ENCODE results near the gene RERE. TPM values are rescaled to one million over a fixed set of nuclear protein-coding genes. Genes with fewer than 3 reads are reported as not detected.

The RERE gene
- total and polyA plus RNA-seq, 2 donors (not counting 3 experiments of a cell fraction or from before 2014, with no cell fraction given) = 14.1 to 113 TPM

- no peak overlapping the region for H3K9ac ChIP-seq (replicated peaks; ENCODE audit: extremely low read depth, insufficient read depth, low read length)
- no peak for FAIRE-seq
These were observed 397.6 kb downstream of the RERE start for GRCh38 chr1:8419861-8420260.

GRCh38 chr1:8419172-8419571 is 398.3 kb downstream of the RERE start:
- no peak for TF ChIP-seq POLR2AphosphoS5 (IDR thresholded peaks at IDR 0.05; ENCODE audit: insufficient read depth, low read depth, low read length)
- Histone ChIP-seq H4K20me1 (replicated peaks; ENCODE audit: control insufficient read depth, extremely low read depth, insufficient read depth, low read length) (no peaks in the 10 kb centered on the region), H3K9me1 (replicated peaks; ENCODE audit: control insufficient read depth, extremely low read depth, insufficient read depth, low read length) (no peaks in the 10 kb centered on the region), H3K4me2 (ENCODE audit: insufficient read depth, low read length) (no peak overlapping the region), H3K79me2 (ENCODE audit: control insufficient read depth, insufficient read depth, low read length) (peaks cover 71% of the 10 kb centered on the region), H3K27ac (ENCODE audit: insufficient read depth, low read depth, low read length) (no peak overlapping the region), H3K27me3 (ENCODE audit: control insufficient read depth in 2 of 2, insufficient read depth in 2 of 2, low read length in 2 of 2) (no peaks in the 10 kb centered on the region), H3K9me3 (replicated peaks; ENCODE audit: control insufficient read depth, insufficient read depth, low read length) (no peaks in the 10 kb centered on the region), H3K4me3 (replicated peaks in 1 of 3; ENCODE audit: insufficient read depth in 1 of 3, low read depth in 1 of 3, low read length in 3 of 3) (no peak overlapping the region), H3K9ac (replicated peaks; ENCODE audit: extremely low read depth, insufficient read depth, low read length) (no peak overlapping the region), H3K4me1 (ENCODE audit: control insufficient read depth, extremely low read depth, insufficient read depth, low read length) (peaks cover 22% of the 10 kb centered on the region), H2AFZ (ENCODE audit: low read depth, low read length) (no peak overlapping the region), H3K36me3 (ENCODE audit: control insufficient read depth in 2 of 2, extremely low read depth in 1 of 2, insufficient read depth in 2 of 2, low read length in 2 of 2) (peaks cover 6 to 14% of the 10 kb centered on the region in 2 experiments)
- intact Hi-C loops (cut with micrococcal nuclease) (no loop called here), dilution Hi-C loops (cut with MboI; ENCODE audit: extremely low pct_ligation_motif_present, low sequenced_read_pairs) (no loop called here)
- BruUV-seq (replicated peaks) = no TSS peak
- FAIRE-seq (no peak), DNase-seq (ENCODE audit: low read depth, low spot score) (no peak)
- ChIA-PET CTCF (interaction anchor here (0.8 to 1.6 kb wide), 3 partner anchors 10 to 308 kb away, joined by 3 to 5 read pairs (median 4); no protein-coding TSS in a partner anchor), POLR2A (no interaction called here)

More at GRCh38 chr1:8419861-8420260, 397.6 kb downstream of the RERE start:
- CTCF ChIA-PET = interaction anchor here (0.8 to 3.6 kb wide), 4 partner anchors 8 to 307 kb away, joined by 3 to 28 read pairs (median 4); no protein-coding TSS in a partner anchor
- TF ChIP-seq POLR2AphosphoS5 (IDR thresholded peaks at IDR 0.05; ENCODE audit: insufficient read depth, low read depth, low read length) (no peak), FOS (IDR thresholded peaks at IDR 0.05; ENCODE audit: borderline replicate concordance, insufficient read depth, low read length) (no peak), MAX (IDR thresholded peaks at IDR 0.05; ENCODE audit: insufficient read depth, insufficient read length) (no peak), GATA2 (IDR thresholded peaks at IDR 0.05; ENCODE audit: insufficient read depth, insufficient read length, low read depth, low read length) (no peak), EZH2 (IDR thresholded peaks at IDR 0.05; ENCODE audit: borderline replicate concordance, low read depth, low read length, severe bottlenecking) (no peak), MYC (IDR thresholded peaks at IDR 0.05; ENCODE audit: low read depth, low read length) (no peak), POLR2A (IDR thresholded peaks at IDR 0.05; ENCODE audit: low read depth, low read length) (no peak)
- Histone ChIP-seq H3K9me1 (replicated peaks; ENCODE audit: control insufficient read depth, extremely low read depth, insufficient read depth, low read length) (no peaks in the 10 kb centered on the region), H3K4me1 (ENCODE audit: control insufficient read depth, extremely low read depth, insufficient read depth, low read length) (peaks cover 29% of the 10 kb centered on the region), H3K36me3 (ENCODE audit: control insufficient read depth in 2 of 2, extremely low read depth in 1 of 2, insufficient read depth in 2 of 2, low read length in 2 of 2) (peaks cover 6 to 14% of the 10 kb centered on the region in 2 experiments), H3K4me3 (replicated peaks in 1 of 3; ENCODE audit: insufficient read depth in 1 of 3, low read depth in 1 of 3, low read length in 3 of 3) (no peak overlapping the region), H2AFZ (ENCODE audit: low read depth, low read length) (no peak overlapping the region), H3K9me3 (replicated peaks; ENCODE audit: control insufficient read depth, insufficient read depth, low read length) (no peaks in the 10 kb centered on the region), H3K4me2 (ENCODE audit: insufficient read depth, low read length) (no peak overlapping the region), H3K79me2 (ENCODE audit: control insufficient read depth, insufficient read depth, low read length) (peaks cover 67% of the 10 kb centered on the region), H3K27me3 (ENCODE audit: control insufficient read depth in 2 of 2, insufficient read depth in 2 of 2, low read length in 2 of 2) (no peaks in the 10 kb centered on the region), H4K20me1 (replicated peaks; ENCODE audit: control insufficient read depth, extremely low read depth, insufficient read depth, low read length) (no peaks in the 10 kb centered on the region), H3K27ac (ENCODE audit: insufficient read depth, low read depth, low read length) (no peak overlapping the region)
- no peak for DNase-seq (ENCODE audit: low read depth, low spot score)
- dilution Hi-C loops (cut with MboI; ENCODE audit: extremely low pct_ligation_motif_present, low sequenced_read_pairs) (no loop called here), intact Hi-C loops (cut with micrococcal nuclease) (loop anchor here (5.0 to 10.0 kb wide), 2 partner anchors 252 to 435 kb away; no protein-coding TSS in a partner anchor)
- BruUV-seq (replicated peaks) = no TSS peak
- POLR2A ChIA-PET = no interaction called here
